AG08396 (cell line): ENCODE measurements around the gene GPR180.

Experiments
- DNase-seq: peaks from one replicate; pipeline ENCODE4 v3.0.0; 2012; ENCODE audit warnings: low spot score, mixed read lengths

Gene GPR180

GRCh38 chr13:94601446-94602431 is at the start of gene GPR180:
GPR180 (plus strand) TSS chr13:94601857; CDS start chr13:94601928, 71 bp downstream.
- DNase-seq = peak; percentile 97

DNA sequence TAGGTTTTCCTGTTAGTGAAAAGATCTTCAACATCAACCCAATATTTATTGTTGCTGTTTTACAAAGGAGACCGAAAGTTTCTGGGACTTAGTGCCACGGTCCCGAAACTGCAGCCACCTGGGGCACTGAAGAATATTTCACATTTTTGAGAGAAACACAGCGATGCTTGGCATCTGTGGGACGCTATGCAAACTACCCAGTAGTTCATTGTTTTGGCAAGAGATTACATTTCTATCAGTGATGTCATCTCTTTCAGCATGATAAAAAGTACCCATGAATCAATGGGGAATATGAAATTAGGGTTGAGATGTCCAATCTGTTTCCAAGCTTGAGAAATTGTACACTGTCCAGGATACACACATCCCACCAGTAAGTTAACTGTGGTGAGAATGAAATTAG is 49.6 kb upstream of the GPR180 start:
- DNase-seq = no peak

- DNase-seq = no peak
These were observed 47.9 kb upstream of the GPR180 start for GRCh38 chr13:94553766-94554165.

DNA sequence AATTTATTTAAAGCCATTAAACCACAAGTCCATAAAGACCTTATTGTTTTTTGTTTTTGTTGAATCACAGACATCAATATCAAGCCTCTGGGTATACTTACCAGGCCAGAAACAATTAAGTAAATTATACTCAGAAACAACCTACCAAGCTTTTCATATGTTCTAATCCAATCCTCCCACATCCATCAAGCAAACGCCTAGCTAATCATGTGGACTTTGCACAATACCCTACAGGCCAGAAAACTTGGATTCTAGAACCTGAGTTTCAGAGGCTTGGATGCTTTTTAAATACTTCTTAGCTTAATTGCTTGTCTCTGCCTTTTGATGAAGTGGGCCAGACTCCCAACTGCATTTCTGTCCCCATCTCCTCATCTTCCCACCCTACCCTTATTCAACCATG is 45.6 kb upstream of the GPR180 start:
- DNase-seq = no peak

DNA sequence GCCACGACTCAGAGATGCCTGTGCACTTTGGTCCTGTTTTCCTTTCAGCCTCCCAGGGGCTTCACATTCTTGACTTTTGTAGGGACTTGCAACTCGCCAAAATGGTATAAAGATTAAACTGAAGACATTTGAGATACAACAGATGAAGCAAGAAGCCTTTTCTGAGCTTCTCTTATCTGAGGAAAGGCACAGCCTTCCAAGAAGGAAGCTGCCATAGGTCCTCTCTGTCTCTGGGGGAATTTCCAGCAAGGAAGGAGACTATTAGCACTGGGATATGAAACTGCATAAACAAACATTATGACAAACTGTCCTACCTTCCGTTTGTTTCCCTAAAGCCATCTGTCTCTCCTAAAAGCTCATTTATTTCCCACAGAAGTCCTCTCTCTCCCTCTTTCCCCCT is 45.0 kb upstream of the GPR180 start:
- DNase-seq = no peak

- no peak for DNase-seq
These were observed 43.9 kb upstream of the GPR180 start for GRCh38 chr13:94557684-94558235.

DNA sequence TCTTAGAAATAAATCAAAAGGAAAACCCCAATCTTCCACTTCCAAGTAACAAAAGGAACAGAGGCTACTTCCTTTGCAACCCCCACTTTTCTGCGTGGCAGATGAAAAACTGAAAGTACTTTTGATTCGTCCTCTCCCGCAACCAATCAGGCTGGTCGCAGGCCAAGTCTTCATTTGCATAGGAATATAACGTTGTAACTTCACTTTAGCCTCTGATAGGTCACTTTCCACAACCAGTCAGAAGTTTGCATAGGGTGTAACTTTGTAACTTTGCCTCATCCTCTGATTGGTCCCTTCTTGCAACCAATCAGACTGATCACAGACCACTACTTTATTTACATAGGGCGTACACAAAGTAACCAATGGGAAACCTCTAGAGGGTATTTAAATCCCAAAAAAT is 42.9 kb upstream of the GPR180 start:
- DNase-seq = no peak

DNA sequence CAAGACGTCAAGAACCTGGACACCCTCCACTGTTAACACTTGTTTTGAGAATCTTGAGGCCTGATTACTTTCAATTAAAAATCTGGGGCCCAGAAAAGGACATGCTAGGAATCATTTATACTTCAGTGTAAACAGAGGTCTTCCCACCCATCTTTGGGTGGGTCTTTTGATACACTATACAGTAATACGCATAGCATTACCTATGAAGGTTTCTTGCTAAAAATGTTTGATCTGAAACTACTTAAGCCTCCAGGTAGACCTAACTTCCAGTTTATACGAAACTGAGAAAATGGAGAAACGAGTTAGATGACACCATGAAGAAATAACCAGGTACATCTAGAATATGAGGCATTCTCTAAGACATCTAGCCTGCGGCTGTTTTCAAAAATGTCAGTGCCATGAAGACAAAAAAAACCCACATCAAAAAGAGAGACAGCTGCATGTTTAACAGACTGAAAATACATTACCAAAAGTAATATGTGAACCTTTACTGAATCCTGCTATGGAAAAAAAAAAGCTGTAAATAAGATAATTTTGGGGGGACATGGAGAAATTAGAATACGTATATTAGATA is 42.3 kb upstream of the GPR180 start:
- no peak for DNase-seq

GRCh38 chr13:94560116-94560515 is 41.5 kb upstream of the GPR180 start:
- no peak for DNase-seq

DNA sequence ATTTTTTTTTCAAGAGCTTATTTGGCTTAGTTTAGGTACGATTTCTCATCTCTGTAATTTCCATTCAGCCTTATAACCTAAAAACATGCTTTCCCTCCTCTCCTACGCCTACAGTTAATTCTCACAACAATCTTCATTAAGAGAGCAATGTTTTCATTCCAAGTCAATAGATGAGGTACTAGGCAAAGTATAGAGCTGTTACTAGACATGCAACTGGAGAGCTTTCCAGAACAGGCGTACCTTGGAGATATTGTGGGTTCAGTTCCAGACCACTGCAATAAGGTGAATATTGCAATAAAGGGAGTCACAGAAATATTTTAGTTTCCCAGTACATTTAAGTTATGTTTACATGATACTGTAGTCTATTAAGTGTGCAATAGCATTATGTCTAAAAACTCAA is 40.5 kb upstream of the GPR180 start:
- no peak for DNase-seq

GRCh38 chr13:94567581-94567980 is 34.1 kb upstream of the GPR180 start:
- no peak for DNase-seq

- no peak for DNase-seq
These were observed 33.2 kb upstream of the GPR180 start for GRCh38 chr13:94568443-94568842.

DNA sequence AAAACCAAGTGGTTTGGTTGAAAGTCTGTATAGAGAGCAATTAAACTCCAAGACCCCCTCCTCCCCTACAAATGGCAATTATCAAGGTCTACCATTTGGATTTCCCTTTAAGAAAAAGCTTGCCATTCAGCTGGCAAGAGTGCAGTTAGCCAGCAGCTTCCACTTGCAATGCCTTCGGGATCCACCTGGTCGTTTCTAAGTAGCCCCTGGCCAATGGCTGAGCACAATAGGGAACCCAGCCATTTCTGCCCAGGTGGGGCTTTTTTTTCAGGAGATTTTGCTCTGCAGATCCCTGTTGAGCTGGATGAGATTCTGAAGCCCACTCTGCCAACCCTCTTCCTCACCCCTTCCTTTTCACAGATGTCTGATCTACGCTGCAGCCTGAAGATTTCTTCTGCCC is 32.0 kb upstream of the GPR180 start:
- no peak for DNase-seq

DNA sequence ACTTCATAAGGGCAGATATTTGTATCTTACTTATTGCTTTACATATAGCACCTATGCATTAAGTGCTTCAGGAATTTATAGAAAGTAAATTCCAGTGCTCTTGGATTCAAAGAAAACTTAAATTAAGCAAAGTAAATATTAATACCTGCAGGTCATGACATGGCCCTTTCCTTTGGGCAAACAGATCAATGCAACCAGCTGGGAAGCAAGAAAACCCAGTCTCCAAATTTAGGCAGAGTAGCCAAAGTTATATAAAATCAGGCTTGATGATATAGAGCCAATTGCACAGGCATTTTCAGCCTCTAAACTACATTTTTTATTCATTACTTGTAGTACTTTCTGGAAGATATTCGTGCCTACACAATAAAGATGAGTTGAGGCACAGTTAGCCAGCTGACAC is 22.6 kb upstream of the GPR180 start:
- DNase-seq = no peak

DNA sequence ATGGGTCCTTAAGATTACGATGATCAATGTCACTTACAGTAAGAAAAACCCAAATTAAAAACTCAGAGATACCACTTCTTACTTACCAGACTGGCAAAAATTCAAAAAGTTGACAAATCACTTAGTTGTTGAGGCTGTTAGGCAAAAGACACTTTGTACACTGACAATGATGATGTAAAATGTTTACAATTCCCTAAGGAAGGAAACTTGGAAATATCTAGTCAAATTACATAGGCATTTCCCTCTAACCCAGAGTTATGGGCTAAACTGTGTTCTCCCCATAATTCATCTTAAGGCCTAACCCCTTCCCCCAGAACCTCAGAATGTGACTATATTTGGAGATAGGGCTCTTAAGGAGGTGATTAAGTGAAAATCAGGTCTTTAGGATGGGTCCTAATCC is 17.7 kb upstream of the GPR180 start:
- no peak for DNase-seq

- DNase-seq = no peak
These were observed 16.0 kb upstream of the GPR180 start for GRCh38 chr13:94585543-94586101.

GRCh38 chr13:94586371-94586770 is 15.3 kb upstream of the GPR180 start:
- DNase-seq = no peak

DNA sequence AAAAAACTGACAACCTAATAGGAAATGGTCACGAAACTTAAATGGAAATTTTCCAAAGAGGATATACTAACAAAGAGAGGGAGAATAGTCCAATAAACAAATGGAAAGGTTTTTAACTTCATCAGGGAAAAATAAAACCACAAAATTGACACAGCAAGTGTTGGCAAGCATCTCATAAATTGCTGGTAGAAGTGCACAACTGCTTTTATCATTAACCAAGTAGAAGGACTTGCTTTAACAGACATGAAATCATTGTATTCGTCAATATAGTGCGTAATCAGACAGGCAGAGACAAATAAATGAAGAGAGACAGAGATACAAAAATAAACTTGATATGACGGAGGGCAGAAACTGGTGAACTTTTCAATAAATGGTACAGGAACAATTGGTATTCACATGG is 13.1 kb upstream of the GPR180 start:
- no peak for DNase-seq

- DNase-seq = no peak
These were observed 10.9 kb upstream of the GPR180 start for GRCh38 chr13:94590744-94591143.

DNA sequence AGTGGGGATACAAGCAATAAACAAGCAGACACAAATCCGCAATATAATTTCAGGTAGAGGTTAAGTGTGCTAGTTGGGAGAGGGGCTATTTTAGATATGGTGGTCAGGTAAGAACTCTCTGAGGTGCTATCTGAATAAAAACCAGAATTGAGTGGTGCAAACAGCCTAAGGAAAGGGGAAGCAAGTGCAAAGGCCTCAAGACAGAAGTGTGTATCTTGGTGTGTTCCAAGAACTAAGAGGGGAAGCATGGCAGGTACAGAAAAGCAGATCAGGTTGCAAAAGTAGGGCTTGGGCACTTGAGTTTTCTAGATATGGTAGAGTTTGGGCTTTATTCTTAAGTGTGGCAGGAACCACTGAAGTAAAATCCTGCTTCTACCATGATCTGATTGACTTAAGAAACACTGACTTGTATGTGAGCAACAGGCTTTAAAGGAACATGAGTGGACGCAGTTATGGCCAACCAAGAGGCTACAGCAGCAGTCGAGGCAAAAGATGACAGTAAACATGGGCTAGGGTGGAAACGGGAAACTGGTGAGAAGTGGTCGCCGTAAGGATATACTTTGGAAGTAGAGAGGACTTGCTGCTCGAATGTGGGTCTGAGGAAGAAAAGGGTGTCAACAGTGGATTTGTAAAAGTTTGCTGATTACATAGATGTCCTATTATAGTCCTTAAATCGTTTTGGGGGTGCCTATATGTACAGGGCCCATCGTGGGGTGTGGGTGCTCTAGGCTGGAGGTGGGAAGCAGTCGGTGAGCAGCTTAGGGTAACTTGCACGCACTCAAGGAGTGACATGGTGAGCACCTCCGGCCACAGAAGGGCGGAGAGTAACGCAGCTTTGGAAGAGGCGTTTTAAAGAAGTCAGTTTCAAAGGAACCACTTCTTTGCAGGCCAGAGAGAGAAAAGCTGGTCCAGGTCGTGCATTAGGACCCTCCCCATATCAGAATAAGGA is 6.4 kb upstream of the GPR180 start:
- peak; percentile 36 for DNase-seq

GRCh38 chr13:94595950-94596574 is 5.6 kb upstream of the GPR180 start, which contains the start of gene TGDS:
TGDS (minus strand) TSS chr13:94596152; CDS start chr13:94596136, 16 bp downstream.
- peak; percentile 91 for DNase-seq
